Adipose tissue (tissue), 3 donors: ENCODE results near the gene SPESP1. TPM values are rescaled to one million over a fixed set of nuclear protein-coding genes. Genes with fewer than 3 reads are reported as not detected.

Experiments used
- H3K27ac ChIP-seq: one replicate; pipeline ENCODE4 v1.5.1; 2013; ENCODE audit warnings: low read depth, low read length
- WGBS, 3 donors: extraction: QIAGEN DNeasy Blood & Tissue Kit; methylation state at CpG; one replicate each; pipeline ENCODE4 v1.1.7; 2013; 5-methylcytosine and 5-hydroxymethylcytosine counted together
- polyA plus RNA-seq, 3 donors: library from polyadenylated mRNA; stranded (reverse); fragments of 200-250 nt; gene quantifications; one replicate each; pipeline ENCODE4 v1.2.3, GENCODE V29; 2013
- donor health status: healthy with polysubstance abuse.
- donor health status: Bipolar disorder and iron deficiency.
- donor health status: healthy.

SPESP1 gene
- polyA plus RNA-seq, 3 donors: 0.67 to 2.5 (median 0.99) TPM

GRCh38 chr15:68987676-68988075 is 57.4 kb downstream of the SPESP1 start:
- H3K27ac ChIP-seq: no peak overlapping the region
- WGBS, 3 donors: 52 to 89% (median 58%) methylated on average over 1 of the region's 1 CpG

- no peak overlapping the region for H3K27ac ChIP-seq
- 79 to 92% (median 90%) methylated on average over 2 of the region's 2 CpGs for WGBS, 3 donors
Measured at GRCh38 chr15:68989541-68990230, 59.4 kb downstream of the SPESP1 start.

- H3K27ac ChIP-seq: no peak overlapping the region
- 82 to 84% (median 84%) methylated on average over 7 of the region's 7 CpGs for WGBS, 3 donors
Measured at GRCh38 chr15:68990231-68990991, 60.1 kb downstream of the SPESP1 start.

DNA sequence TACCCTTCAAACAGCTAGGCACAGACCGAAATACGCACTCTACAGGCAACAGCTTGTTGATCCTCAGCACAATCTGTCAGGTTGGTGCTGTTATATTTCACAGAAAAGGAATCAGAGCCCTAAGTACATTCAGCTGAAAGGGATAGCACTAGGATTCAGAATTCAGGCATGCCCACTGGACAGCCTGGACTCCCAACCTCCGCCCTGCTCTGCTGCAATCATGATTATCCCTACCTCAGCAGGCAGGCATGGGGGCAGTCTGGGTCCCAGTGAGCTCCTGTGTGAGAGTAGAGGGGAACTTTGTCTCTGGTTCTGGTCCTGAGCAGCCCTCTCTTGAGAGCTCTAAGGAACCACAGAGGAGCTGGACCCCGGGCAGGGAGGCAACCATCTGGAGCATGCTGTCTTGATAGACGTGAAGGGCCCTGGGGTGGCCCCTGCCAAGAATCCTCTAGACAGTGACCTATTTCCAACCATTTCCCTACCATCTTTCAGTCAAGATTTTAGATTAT is 60.7 kb downstream of the SPESP1 start:
- no peak overlapping the region for H3K27ac ChIP-seq

DNA sequence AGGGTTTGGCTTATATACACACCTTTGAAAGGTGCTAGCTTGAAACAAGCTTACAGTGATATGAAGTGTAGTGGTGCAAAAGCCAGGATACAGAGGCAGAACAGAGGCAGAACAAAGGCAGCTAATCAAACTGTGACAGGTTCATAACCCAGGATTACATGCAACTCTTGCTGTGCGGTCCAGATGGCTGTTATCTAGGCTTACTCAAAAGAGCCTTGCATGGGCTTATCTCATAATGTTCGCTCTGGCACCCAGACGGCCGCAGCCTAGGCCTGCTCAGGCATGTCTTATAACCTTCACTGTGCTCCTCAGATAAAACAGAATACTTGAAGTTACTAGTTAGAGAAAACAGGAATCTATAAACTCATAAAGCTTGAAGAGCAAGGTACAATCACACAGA is 61.4 kb downstream of the SPESP1 start:
- H3K27ac ChIP-seq: no peak overlapping the region
- WGBS, 3 donors: 34 to 84% (median 82%) methylated on average over 4 of the region's 4 CpGs

More for the DNA sequence above, 60.7 kb downstream of the SPESP1 start:
- WGBS, 3 donors: 83 to 87% (median 84%) methylated on average over 5 of the region's 5 CpGs

GRCh38 chr15:68992696-68993095 is 62.4 kb downstream of the SPESP1 start:
- 96 to 97% (median 97%) methylated on average over 6 of the region's 6 CpGs for WGBS, 3 donors
- H3K27ac ChIP-seq: no peak overlapping the region

DNA sequence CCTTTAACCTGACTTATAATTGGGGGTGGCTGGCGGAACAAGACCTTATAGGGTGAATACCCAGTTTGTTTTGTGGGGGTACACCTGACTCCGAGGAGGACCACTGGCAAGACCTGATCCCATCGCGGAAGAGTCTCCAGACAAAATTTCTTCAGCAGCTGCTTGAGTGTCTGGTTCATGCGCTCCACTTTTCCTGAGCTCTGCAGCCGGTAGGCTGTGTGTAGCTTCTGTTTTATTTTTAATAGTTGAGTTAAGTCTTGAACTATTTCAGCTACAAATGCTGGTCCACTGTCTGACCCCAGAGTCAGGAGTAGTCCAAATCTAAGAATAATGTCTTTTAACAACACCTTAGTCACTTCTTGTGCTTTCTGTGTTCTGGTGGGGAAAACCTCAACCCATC is 63.0 kb downstream of the SPESP1 start:
- H3K27ac ChIP-seq: no peak overlapping the region
- WGBS, 3 donors: 96% methylated on average over 6 of the region's 6 CpGs

DNA sequence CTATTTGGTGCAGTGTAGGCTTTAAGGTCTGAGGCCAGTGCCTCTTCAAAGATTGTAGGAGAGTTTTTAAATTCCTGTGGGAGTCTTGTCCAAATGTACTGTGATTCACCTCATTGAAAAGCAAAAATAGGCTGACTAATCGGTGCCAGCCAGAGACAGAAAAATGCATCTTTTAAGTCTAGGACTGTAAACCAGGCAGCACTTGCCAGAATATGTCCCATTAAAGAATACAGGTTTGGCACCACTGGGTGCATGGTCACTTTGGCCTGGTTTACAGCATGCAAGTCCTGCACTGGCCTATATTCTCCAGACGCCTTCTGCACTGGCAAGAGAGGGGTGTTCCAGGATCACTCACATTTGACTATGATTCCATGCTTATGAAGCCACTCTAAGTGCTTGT is 63.8 kb downstream of the SPESP1 start:
- H3K27ac ChIP-seq: no peak overlapping the region
- 75 to 96% (median 91%) methylated on average over 2 of the region's 2 CpGs for WGBS, 3 donors

- WGBS, 3 donors: 93 to 96% (median 95%) methylated on average over 9 of the region's 9 CpGs
- H3K27ac ChIP-seq: no peak overlapping the region
Measured at GRCh38 chr15:68994981-68995761, 64.8 kb downstream of the SPESP1 start.

Other genes starting within 250 kb of the SPESP1 start
- gene ANP32A, start 109.6 kb upstream of the SPESP1 start, polyA plus RNA-seq: 10 to 100 TPM; 41.9 to 81.2 (median 79.5) TPM
- under 1 TPM; 0.02 to 0.13 (median 0.11) TPM for gene NOX5, start 84.2 kb downstream of the SPESP1 start, polyA plus RNA-seq
- gene GLCE, start 230.1 kb downstream of the SPESP1 start, polyA plus RNA-seq: 10 to 100 TPM in 1 of 3 donors, 1 to 10 TPM in 2; 5.1 to 13.2 (median 6.7) TPM